ENCODE results near the gene WWTR1.

DNA sequence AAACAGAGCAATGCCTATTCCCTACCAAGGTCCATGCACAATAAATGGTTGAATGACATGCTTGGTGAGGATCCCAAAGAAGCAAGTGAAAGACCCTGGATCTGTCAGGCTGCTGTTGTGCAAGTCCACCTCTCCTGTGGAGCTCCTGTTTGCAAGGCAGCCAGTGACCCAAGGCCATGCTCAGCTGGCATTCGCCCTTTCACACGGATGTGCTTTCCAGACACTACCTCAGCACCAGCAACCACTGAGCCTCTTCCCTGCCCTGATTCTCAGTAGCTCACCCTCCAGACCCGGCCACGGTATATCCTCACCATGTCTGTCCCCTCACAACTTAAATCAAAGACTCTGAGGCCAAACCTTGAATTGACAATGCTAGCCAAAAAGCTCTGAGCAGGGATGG is 23.3 kb downstream of the WWTR1 start:
- TF ChIP-seq EMX1 (CRISPR knock-in tag; IDR thresholded peaks at IDR 0.05) (no peak), SMAD4 (CRISPR knock-in tag; IDR thresholded peaks at IDR 0.05) (no peak), ZNF121 (CRISPR knock-in tag; IDR thresholded peaks at IDR 0.05) (no peak), ZBTB43 (CRISPR knock-in tag; IDR thresholded peaks at IDR 0.05) (no peak), NFYB (CRISPR knock-in tag; conservative IDR thresholded peaks at IDR 0.05; ENCODE audit: low read depth) (no peak), NFE2L1 (CRISPR knock-in tag; IDR thresholded peaks at IDR 0.05) (no peak)
- TF ChIP-seq, protein P1, sequence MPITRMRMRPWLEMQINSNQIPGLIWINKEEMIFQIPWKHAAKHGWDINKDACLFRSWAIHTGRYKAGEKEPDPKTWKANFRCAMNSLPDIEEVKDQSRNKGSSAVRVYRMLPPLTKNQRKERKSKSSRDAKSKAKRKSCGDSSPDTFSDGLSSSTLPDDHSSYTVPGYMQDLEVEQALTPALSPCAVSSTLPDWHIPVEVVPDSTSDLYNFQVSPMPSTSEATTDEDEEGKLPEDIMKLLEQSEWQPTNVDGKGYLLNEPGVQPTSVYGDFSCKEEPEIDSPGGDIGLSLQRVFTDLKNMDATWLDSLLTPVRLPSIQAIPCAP (CRISPR knock-in tag; IDR thresholded peaks at IDR 0.05) = no peak
- TF ChIP-seq, protein P2, sequence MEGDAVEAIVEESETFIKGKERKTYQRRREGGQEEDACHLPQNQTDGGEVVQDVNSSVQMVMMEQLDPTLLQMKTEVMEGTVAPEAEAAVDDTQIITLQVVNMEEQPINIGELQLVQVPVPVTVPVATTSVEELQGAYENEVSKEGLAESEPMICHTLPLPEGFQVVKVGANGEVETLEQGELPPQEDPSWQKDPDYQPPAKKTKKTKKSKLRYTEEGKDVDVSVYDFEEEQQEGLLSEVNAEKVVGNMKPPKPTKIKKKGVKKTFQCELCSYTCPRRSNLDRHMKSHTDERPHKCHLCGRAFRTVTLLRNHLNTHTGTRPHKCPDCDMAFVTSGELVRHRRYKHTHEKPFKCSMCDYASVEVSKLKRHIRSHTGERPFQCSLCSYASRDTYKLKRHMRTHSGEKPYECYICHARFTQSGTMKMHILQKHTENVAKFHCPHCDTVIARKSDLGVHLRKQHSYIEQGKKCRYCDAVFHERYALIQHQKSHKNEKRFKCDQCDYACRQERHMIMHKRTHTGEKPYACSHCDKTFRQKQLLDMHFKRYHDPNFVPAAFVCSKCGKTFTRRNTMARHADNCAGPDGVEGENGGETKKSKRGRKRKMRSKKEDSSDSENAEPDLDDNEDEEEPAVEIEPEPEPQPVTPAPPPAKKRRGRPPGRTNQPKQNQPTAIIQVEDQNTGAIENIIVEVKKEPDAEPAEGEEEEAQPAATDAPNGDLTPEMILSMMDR (IDR thresholded peaks at IDR 0.05) = no peak

Data from WTC11 (cell line).